ENCODE measurements around the gene TMEM91. TPM values are rescaled to one million over a fixed set of nuclear protein-coding genes. Genes with fewer than 3 reads are reported as not detected.

TMEM91 gene
- total and polyA plus RNA-seq, 2 of the 8 experiments (the other 6 are each of a cell fraction or from before 2014, with no cell fraction given): 5.3 to 7.4 TPM

GRCh38 chr19:41430922-41431321 is 54.6 kb downstream of the TMEM91 start (continued):
- TF ChIP-seq SP2 (IDR thresholded peaks at IDR 0.05; ENCODE audit: low read length): no peak
- no peak for TF ChIP-seq TCF12 (IDR thresholded peaks at IDR 0.05; ENCODE audit: low read depth, low read length)
- TF ChIP-seq, protein P1, sequence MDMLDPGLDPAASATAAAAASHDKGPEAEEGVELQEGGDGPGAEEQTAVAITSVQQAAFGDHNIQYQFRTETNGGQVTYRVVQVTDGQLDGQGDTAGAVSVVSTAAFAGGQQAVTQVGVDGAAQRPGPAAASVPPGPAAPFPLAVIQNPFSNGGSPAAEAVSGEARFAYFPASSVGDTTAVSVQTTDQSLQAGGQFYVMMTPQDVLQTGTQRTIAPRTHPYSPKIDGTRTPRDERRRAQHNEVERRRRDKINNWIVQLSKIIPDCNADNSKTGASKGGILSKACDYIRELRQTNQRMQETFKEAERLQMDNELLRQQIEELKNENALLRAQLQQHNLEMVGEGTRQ (IDR thresholded peaks at IDR 0.05; ENCODE audit: low read length): no peak
- no peak for TF ChIP-seq NANOG (IDR thresholded peaks at IDR 0.05; ENCODE audit: insufficient read depth, low read depth, low read length, poor library complexity, severe bottlenecking)
- no peak for TF ChIP-seq EGR1 (IDR thresholded peaks at IDR 0.05; ENCODE audit: borderline replicate concordance, low read depth, low read length)

All from H1 (cell line).